GM11168 (cell line): ENCODE data around the gene CADPS.

Source experiments
- in situ Hi-C: fragments of 300-500 bp; cut with MboI; formaldehyde crosslinking; loops from one replicate; pipeline ENCODE4 v1.12.0; 2022; ENCODE audit warnings: low sequenced_read_pairs; ENCODE audit not compliant: unreplicated experiment

Gene CADPS

DNA sequence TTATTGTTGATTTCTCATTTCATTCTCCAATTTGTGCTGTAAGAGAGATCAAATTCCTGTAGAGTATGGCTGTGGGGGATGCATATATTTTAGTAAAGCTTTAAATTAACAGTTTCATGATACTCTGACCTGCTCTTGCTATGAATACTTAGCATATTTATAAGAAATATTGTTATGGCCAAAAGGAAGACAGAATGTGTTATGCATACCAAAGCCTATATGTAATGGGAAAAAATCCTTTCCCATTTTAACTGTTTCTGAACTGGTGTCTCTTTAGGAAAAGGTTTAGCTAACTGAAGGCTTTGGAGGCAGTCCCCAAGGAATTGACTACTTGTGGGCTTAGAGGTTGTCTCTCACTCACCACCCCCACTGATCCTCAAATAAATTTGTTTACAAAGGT, 59.2 kb downstream of the CADPS start:
- in situ Hi-C loops: no loop called here

DNA sequence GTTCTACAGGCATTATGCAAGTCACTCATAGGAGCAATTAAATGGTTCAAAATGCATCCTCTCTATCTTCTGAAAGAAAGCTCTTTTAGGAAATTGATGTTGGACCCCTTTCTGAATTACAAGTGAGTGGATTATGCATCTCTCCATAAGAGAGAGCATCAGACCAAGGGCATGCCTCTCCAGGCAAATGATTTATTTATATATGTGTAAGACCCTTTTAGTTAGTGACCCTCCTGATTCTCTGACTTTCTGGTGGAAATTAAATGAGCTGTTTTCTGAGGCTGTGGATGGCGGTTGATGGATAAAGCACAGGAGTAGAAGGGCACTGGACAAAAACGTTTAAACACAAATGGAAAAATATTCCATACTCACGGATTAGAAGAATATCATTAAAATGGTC, 62.6 kb downstream of the CADPS start:
- in situ Hi-C loops: no loop called here

DNA sequence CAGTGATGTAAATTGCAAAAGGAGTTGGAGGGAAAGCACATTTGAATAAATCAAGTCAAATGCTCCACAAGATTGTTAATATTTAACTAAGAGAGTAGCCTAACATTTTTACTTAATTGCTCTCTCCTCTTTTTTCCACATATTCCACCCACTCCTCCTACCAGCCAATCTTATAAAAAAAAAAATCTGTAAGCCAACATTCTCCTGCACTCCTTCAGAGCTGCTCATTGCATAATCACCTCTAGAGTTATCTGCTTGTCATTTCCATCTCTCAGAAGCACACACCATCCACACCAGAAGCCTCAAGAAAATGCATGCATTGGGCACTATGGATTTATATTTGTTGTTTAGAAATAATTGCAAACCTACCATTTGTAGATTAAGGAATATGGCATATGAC, 64.1 kb downstream of the CADPS start:
- in situ Hi-C loops: no loop called here

GRCh38 chr3:62809369-62809768, 65.8 kb downstream of the CADPS start:
- in situ Hi-C loops: no loop called here

DNA sequence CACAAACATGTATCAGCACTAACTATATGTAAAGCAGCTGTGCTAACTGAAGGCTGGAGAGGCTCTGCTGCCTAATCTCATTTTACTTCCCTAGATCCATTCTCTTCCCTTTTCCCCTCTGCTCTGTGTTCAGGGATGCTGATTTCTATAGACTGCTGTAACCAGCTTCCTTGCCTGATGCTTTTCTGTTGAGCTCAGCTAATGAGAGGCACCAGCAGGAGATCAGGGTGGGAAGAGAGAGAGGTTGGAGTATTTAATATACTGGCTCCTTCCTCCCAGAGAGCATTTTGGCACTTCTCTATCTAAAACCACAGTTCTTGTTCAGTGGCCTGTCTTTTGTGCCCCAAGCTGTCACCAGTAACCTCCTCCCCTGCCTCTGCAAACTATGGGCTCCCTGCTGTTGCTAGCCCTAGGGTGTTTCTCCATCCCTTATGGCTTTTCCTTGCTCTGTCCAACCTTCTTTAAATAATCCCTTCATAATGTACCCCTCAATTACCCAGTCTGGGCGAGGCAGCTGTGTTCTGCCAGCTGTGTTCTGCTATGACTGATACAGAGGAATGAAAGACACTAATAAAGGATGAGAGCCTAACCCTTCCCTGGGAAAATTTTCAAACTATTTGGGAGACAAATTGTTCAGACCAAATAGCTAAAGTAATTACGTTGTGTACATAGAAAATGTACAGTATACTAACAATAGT, 69.5 kb downstream of the CADPS start:
- in situ Hi-C loops: no loop called here

GRCh38 chr3:62805106-62805505, 70.1 kb downstream of the CADPS start:
- in situ Hi-C loops: no loop called here

DNA sequence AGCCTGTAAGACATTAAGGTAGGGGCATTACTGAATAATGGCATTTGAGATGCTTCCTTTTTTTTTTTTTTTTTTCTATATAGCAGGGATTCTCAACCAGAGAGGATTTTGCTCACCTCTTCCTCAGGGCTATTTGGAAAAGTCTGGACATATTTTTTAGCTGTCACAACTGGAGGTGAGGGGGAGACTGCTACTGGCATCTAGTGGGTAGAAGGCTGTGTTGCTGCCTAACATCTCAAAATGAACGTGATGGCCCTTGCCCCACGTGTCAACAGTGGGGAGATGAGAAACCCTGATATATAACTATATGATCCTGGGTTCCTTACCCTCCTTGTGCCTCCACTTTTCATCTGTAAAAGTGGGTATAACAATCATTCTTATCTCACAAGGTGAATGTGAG, 71.9 kb downstream of the CADPS start:
- in situ Hi-C loops: no loop called here

DNA sequence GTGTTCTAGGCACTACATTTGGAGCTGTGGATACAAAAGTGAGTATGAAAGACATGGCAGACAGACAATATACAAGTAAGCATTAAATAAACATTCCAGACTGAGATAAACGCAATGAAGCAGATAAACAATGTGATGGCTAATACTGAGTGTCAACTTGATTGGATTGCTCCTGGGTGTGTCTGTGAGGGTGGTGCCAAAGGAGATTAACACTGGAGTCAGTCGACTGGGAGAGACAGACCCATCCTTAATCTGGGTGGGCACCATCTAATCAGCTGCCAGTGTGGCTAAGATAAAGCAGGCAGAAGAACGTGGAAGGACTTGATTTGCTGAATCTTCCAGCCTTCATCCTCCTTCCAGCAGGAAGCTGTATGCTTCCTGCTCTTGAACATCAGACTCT, 77.2 kb downstream of the CADPS start:
- in situ Hi-C loops: no loop called here

DNA sequence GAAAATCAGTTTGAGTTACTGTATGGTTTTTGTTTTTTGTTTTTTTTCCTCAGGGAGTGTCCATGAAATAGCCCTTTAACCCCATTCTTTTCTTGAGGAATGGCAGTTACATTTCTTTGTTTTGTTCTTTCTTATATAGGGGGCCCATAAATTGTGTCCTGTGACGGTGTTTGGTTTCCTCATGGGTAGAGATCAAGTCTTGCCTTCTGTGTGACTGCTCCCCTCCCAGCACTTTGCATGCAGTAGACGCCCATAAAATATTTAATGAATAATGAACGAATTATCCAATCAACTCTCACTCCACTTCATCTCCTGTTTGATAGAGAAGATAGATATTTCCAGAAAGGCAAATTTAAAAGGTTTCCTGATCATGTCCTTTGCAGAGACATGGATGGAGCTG, 78.1 kb downstream of the CADPS start:
- in situ Hi-C loops: no loop called here

DNA sequence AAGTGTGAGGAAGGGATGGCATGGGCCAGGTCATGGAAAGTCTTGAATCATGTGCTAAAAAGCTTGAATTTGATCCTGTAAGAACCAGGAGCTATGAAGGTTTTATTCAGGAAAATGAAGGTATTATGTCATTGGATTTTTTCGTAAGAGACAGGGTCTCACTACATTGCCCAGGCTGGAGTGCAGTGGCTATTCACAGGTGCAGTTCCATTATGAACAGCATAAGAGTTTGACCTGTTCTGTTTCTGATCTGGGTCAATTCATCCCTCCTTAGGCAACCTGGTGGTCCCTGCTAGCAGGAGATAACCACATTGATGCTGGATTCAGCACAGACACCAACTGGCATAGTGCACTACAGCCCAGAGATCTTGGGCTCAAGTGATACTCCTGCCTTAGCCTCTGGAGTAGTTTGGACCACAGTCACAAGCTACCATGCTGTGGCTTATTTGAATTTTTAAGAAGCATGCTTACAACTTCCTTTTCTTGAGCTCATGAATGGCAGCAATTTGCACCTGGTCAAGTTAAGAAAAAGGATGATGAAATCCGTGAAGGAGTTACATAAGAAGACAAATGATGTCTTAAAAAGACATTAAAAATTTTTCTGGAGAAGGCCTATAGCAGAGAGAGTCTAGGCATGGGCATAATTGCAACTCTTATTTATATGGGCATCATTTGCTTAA, 79.1 kb downstream of the CADPS start:
- in situ Hi-C loops: no loop called here

DNA sequence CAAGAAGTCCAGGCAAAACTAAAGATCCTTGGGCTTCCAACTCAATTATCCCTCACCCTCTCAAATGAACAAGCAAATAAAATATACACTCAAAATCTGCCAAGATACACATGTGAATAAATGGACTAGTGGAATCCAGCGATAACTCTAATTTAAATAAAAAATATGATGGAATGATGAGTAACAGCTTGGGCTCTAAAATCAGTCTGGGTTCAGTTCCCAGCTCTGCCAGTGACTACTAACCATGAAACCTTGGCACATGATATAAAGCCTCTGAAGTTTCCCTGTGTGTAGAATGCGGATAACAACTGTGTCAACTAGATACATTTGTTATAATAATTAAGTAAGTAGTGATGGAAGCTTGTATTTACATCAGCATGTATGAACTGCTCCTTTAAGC, 81.3 kb downstream of the CADPS start:
- in situ Hi-C loops: no loop called here

DNA sequence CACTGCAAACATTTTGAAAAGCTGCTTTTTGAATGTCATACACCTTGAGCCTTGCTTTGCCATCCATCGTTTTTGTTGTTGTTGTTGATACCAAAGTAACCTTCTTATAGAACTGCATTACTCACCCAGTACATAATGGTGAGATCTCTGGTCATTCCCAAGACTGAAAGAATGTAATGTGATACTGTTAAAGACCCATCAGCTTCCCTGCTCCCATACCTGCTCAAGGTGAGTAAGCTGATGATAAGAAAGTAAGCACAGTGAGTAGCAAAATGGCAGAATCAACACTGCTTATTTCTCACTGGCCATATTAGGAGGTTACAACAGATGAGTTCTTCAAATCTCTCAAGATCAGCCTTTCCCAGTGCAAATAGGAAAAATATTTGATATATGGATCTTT, 89.8 kb downstream of the CADPS start:
- in situ Hi-C loops: no loop called here

GRCh38 chr3:62781121-62781520, 94.1 kb downstream of the CADPS start:
- in situ Hi-C loops: no loop called here

- in situ Hi-C loops: no loop called here
Observed at GRCh38 chr3:62777674-62778073, 97.5 kb downstream of the CADPS start.

DNA sequence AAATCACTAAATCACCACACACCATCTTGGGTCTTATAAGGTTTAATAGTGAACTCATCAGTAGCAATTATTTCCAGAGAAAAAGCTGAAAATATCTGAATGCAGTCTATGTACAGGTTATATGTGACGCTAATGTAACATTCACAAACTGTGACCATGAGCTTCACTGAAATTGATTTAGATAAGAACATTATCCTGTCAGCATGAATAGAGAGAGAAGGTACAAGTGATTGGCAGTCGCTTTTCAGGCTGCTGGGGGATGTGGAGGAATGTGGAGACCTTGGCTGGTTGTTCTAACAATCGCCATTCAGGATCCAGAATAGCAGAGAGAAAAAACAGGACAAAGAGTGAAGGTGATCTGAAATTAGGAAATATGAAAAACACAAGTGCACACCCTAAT, 98.1 kb downstream of the CADPS start:
- in situ Hi-C loops: no loop called here

DNA sequence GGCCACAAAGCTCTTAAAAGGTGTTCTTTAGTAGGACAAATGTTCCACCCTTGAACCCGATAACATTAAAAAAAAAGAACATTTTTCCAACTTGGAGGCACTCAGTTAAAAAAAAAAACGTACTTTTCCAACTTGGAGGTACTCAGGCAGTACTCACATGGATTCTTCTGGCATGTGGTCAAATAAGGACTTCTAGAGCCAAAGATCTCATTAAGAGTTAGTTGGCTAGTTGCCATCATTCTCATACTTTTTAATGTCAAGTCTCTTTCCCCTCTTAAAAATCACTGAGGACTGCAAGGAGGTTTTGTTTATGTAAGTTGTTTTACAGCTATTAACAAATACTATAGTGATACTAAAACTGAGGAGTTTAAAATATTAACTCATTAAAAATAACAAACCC, 101.0 kb downstream of the CADPS start:
- in situ Hi-C loops: no loop called here

DNA sequence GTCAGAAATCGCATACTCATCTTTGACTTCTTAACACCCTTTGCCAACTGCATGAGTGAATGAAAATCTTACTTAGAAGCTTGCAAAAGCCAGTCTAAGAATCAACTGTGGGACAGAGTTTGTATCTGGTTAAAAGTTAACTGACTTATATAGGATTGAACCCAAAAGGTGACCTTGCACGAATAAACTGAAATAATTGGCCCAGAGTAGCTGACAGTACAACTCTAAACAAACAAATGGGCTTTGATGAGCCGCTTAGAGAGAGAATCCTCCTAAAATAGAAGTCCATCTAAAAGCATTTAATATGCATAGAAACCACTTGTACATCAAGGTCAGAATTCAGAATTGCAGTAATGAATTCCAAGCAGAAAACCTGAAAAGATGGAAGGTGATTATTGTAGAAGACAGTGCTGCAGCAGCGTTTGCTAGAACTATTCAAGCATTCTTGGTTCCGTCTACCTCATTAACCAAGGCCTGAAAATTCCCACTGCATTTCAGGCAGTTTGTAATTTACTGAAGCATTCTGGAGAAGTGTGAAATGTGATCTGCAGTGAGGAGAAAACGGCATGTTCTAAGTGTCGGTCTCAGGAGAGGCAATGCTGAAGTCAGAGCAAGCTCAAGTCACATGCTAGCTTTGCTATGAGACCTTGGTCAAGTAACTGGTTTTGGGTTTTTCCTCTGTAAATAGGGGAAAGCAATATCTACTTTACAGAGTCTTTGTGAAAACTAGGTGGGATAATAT, 103.7 kb downstream of the CADPS start:
- in situ Hi-C loops: no loop called here

DNA sequence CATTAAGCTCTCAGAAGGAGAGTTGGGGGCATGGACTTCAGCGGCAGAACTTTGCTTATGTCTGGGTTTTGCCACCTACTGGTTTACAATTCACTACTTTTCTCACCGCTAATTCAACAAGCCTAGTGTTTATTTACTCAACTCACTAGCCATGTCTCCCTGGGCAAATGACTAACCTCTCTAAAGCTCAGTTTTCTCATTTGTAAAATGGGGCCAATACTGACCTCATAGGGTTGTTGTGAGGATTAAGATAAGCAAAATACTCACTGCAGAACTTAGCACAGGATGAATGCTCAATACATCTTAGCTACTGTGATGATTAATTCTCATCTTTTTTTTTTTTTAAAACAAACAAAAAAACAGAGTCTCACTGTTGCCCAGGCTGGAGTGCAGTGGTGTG, 106.3 kb downstream of the CADPS start:
- in situ Hi-C loops: no loop called here

DNA sequence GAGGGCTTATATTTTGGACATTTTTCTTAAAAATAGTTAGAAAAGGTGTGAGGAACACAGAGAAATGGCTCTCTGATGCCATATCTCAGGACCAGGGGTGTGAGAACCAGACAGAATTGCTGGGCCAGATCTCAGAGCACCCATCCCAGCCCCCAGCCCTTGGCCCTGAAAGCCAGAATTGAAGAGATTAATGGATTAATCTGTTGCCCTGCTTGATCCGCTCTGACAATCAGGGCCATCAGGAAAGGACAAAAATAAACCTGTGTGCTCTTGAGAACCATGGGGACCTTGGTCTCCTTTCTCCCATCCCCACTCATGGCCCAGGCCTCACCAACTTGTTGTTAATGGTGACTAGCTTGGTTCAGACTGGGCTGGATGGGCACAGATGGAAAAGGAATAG, 113.5 kb downstream of the CADPS start:
- in situ Hi-C loops: no loop called here

- in situ Hi-C loops: no loop called here
Observed at GRCh38 chr3:62761311-62761710, 113.9 kb downstream of the CADPS start.

- in situ Hi-C loops: no loop called here
Observed at GRCh38 chr3:62758296-62759066, 116.7 kb downstream of the CADPS start.
